GM23338 (cell line): ENCODE results near the gene HACD3. TPM values are rescaled to one million over a fixed set of nuclear protein-coding genes. Genes with fewer than 3 reads are reported as not detected.

Experiments
- ATAC-seq: fragments of 200-7000 bp; cut with Tn5 transposase; 3 replicates; pipeline ENCODE4 v1.9.1; 2020
- DNase-seq: peaks from one replicate; pipeline ENCODE4 v3.0.0-alpha.2; 2015; ENCODE audit warnings: low spot score
- H2AFZ ChIP-seq: fragments of 200-600 bp; sonication (generic); 2 replicates; pipeline ENCODE4 v1.8.0; 2016; ENCODE audit warnings: antibody characterized with exemption, mild to moderate bottlenecking, moderate library complexity
- H3F3A ChIP-seq: fragments of 200-600 bp; sonication (generic); replicated peaks from 2 replicates; pipeline ENCODE4 v1.8.0; 2017; ENCODE audit warnings: antibody characterized with exemption, mixed run types, low read depth
- H3K27ac ChIP-seq: fragments of 200-600 bp; sonication (generic); 2 replicates; pipeline ENCODE4 v1.6.1; 2016; ENCODE audit warnings: low read depth
- H3K27me3 ChIP-seq: fragments of 200-600 bp; sonication (generic); 2 replicates; pipeline ENCODE4 v1.8.0; 2016; ENCODE audit warnings: mild to moderate bottlenecking, mixed run types, moderate library complexity; ENCODE audit not compliant: insufficient read depth
- H3K36me3 ChIP-seq: fragments of 200-600 bp; sonication (generic); 2 replicates; pipeline ENCODE4 v1.8.0; 2016; ENCODE audit warnings: mild to moderate bottlenecking; ENCODE audit not compliant: insufficient read depth
- H3K4me1 ChIP-seq: fragments of 200-600 bp; sonication (generic); 2 replicates; pipeline ENCODE4 v1.8.0; 2016; ENCODE audit warnings: mild to moderate bottlenecking, moderate library complexity; ENCODE audit not compliant: insufficient read depth
- H3K4me2 ChIP-seq: fragments of 200-600 bp; sonication (generic); 2 replicates; pipeline ENCODE4 v1.7.1; 2017; ENCODE audit warnings: mixed run types
- H3K4me3 ChIP-seq: fragments of 200-600 bp; sonication (generic); 2 replicates; pipeline ENCODE4 v1.6.1; 2016; ENCODE audit warnings: mixed run types
- H3K79me2 ChIP-seq: fragments of 200-600 bp; sonication (generic); replicated peaks from 2 replicates; pipeline ENCODE4 v1.8.0; 2017; ENCODE audit warnings: mild to moderate bottlenecking; ENCODE audit not compliant: insufficient read depth
- H3K9me2 ChIP-seq: fragments of 200-600 bp; sonication (generic); 2 replicates; pipeline ENCODE4 v1.8.0; 2017; ENCODE audit not compliant: insufficient read depth
- H4K20me1 ChIP-seq: fragments of 200-600 bp; sonication (generic); replicated peaks from 2 replicates; pipeline ENCODE4 v1.8.0; 2017; ENCODE audit warnings: mild to moderate bottlenecking; ENCODE audit not compliant: insufficient read depth
- H3K27ac Mint-ChIP-seq: 2 replicates; pipeline ENCODE4 v1.8.0; 2020; ENCODE audit warnings: inconsistent platforms, mild to moderate bottlenecking, moderate library complexity, mixed read lengths
- H3K27me3 Mint-ChIP-seq: 3 replicates; pipeline ENCODE4 v1.8.0; 2022; ENCODE audit warnings: low read depth, mild to moderate bottlenecking, moderate library complexity, mixed read lengths, inconsistent platforms; ENCODE audit not compliant: insufficient read depth, poor library complexity
- H3K36me3 Mint-ChIP-seq: 3 replicates; pipeline ENCODE4 v1.8.0; 2021; ENCODE audit warnings: low read depth, mild to moderate bottlenecking, inconsistent platforms, moderate library complexity, mixed read lengths
- H3K4me1 Mint-ChIP-seq: 3 replicates; pipeline ENCODE4 v1.8.0; 2020; ENCODE audit warnings: mild to moderate bottlenecking, inconsistent platforms, mixed read lengths
- H3K4me3 Mint-ChIP-seq: 3 replicates; pipeline ENCODE4 v1.8.0; 2021; ENCODE audit warnings: moderate library complexity, mild to moderate bottlenecking, inconsistent platforms, mixed read lengths
- H3K9me3 Mint-ChIP-seq: 3 replicates; pipeline ENCODE4 v1.8.0; 2020; ENCODE audit warnings: moderate library complexity, mild to moderate bottlenecking, inconsistent platforms, mixed read lengths
- CREB1 ChIP-seq: fragments of 250-450 bp; sonication (Bioruptor Pico); IDR thresholded peaks from 2 replicates; pipeline ENCODE4 v1.5.0; 2020; ENCODE audit warnings: low read depth, mild to moderate bottlenecking, moderate library complexity
- EZH2phosphoT487 ChIP-seq: fragments of 200-600 bp; sonication (generic); IDR thresholded peaks from one replicate; pipeline ENCODE4 v1.8.1; 2018; ENCODE audit warnings: antibody characterized with exemption; ENCODE audit not compliant: unreplicated experiment
- JUNB ChIP-seq: IDR thresholded peaks from one replicate; pipeline ENCODE4 v1.6.1; 2016; ENCODE audit warnings: antibody characterized with exemption; ENCODE audit not compliant: unreplicated experiment
- STAT1 ChIP-seq: IDR thresholded peaks from one replicate; pipeline ENCODE4 v1.6.1; 2016; ENCODE audit warnings: antibody characterized with exemption; ENCODE audit not compliant: unreplicated experiment
- polyA plus RNA-seq: library from polyadenylated mRNA; unstranded; fragments of >200 nt; fragmentation: Nextera tagmentation; extraction: Ambion mirVana; gene quantifications from 2 replicates; pipeline ENCODE4 v1.2.1, GENCODE V29; 2016
- total RNA-seq: library from RNA; depleted of rRNA; stranded (reverse); fragments of >200 nt; shearing (Covaris generic); gene quantifications from 2 replicates; pipeline ENCODE4 v1.2.3, GENCODE V29; 2014
- TF ChIP-seq, protein P1 (sequence below): IDR thresholded peaks from one replicate; pipeline ENCODE4 v1.6.1; 2018; ENCODE audit warnings: antibody characterized with exemption; ENCODE audit not compliant: unreplicated experiment
- TF ChIP-seq, protein P2 (sequence below): fragments of 250-450 bp; sonication (Bioruptor Pico); IDR thresholded peaks from 2 replicates; pipeline ENCODE4 v1.5.0; 2020; ENCODE audit warnings: mild to moderate bottlenecking, moderate library complexity
- TF ChIP-seq, protein P3 (sequence below), 2 experiments: fragments of 200-600 bp in 1 of 2; sonication (generic) in 1 of 2; conservative IDR thresholded peaks; 2 replicates each; pipeline versions ENCODE4 v1.5.1 to v1.6.1; 2016 to 2017; ENCODE audit warnings: antibody characterized with exemption in 2 of 2, low read depth in 2 of 2, mild to moderate bottlenecking in 2 of 2, moderate library complexity in 1 of 2
- TF ChIP-seq, protein P4 (sequence below): IDR thresholded peaks from 2 replicates; pipeline ENCODE4 v1.6.1; 2016; ENCODE audit warnings: antibody characterized with exemption

Gene HACD3
- total and polyA plus RNA-seq, 2 experiments from 2014 or later = 123 to 131 TPM

DNA sequence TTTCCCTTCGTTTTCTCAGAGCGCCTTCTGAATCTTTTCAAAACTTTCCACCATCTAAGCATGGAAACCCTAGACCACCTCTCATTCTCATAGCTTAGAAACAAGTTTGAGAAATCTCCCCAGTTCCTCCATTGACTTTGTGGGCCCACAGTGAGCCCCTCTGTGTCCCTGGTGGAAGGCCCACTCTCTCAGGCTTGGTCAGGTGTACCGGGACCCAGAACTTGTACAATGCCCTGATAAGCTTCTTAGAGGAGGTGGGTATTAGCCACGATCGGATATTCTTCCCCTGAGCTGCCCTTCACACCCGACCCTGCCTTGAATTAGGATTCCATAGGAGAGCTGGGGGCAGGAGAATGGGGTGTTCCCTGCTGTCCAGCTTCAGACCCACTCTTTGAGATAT, 91.4 kb downstream of the HACD3 start, which contains the start of gene SLC24A1 (continued):
- TF ChIP-seq, protein P1, sequence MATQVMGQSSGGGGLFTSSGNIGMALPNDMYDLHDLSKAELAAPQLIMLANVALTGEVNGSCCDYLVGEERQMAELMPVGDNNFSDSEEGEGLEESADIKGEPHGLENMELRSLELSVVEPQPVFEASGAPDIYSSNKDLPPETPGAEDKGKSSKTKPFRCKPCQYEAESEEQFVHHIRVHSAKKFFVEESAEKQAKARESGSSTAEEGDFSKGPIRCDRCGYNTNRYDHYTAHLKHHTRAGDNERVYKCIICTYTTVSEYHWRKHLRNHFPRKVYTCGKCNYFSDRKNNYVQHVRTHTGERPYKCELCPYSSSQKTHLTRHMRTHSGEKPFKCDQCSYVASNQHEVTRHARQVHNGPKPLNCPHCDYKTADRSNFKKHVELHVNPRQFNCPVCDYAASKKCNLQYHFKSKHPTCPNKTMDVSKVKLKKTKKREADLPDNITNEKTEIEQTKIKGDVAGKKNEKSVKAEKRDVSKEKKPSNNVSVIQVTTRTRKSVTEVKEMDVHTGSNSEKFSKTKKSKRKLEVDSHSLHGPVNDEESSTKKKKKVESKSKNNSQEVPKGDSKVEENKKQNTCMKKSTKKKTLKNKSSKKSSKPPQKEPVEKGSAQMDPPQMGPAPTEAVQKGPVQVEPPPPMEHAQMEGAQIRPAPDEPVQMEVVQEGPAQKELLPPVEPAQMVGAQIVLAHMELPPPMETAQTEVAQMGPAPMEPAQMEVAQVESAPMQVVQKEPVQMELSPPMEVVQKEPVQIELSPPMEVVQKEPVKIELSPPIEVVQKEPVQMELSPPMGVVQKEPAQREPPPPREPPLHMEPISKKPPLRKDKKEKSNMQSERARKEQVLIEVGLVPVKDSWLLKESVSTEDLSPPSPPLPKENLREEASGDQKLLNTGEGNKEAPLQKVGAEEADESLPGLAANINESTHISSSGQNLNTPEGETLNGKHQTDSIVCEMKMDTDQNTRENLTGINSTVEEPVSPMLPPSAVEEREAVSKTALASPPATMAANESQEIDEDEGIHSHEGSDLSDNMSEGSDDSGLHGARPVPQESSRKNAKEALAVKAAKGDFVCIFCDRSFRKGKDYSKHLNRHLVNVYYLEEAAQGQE = no peak
- no peak for TF ChIP-seq STAT1
- TF ChIP-seq, protein P2, sequence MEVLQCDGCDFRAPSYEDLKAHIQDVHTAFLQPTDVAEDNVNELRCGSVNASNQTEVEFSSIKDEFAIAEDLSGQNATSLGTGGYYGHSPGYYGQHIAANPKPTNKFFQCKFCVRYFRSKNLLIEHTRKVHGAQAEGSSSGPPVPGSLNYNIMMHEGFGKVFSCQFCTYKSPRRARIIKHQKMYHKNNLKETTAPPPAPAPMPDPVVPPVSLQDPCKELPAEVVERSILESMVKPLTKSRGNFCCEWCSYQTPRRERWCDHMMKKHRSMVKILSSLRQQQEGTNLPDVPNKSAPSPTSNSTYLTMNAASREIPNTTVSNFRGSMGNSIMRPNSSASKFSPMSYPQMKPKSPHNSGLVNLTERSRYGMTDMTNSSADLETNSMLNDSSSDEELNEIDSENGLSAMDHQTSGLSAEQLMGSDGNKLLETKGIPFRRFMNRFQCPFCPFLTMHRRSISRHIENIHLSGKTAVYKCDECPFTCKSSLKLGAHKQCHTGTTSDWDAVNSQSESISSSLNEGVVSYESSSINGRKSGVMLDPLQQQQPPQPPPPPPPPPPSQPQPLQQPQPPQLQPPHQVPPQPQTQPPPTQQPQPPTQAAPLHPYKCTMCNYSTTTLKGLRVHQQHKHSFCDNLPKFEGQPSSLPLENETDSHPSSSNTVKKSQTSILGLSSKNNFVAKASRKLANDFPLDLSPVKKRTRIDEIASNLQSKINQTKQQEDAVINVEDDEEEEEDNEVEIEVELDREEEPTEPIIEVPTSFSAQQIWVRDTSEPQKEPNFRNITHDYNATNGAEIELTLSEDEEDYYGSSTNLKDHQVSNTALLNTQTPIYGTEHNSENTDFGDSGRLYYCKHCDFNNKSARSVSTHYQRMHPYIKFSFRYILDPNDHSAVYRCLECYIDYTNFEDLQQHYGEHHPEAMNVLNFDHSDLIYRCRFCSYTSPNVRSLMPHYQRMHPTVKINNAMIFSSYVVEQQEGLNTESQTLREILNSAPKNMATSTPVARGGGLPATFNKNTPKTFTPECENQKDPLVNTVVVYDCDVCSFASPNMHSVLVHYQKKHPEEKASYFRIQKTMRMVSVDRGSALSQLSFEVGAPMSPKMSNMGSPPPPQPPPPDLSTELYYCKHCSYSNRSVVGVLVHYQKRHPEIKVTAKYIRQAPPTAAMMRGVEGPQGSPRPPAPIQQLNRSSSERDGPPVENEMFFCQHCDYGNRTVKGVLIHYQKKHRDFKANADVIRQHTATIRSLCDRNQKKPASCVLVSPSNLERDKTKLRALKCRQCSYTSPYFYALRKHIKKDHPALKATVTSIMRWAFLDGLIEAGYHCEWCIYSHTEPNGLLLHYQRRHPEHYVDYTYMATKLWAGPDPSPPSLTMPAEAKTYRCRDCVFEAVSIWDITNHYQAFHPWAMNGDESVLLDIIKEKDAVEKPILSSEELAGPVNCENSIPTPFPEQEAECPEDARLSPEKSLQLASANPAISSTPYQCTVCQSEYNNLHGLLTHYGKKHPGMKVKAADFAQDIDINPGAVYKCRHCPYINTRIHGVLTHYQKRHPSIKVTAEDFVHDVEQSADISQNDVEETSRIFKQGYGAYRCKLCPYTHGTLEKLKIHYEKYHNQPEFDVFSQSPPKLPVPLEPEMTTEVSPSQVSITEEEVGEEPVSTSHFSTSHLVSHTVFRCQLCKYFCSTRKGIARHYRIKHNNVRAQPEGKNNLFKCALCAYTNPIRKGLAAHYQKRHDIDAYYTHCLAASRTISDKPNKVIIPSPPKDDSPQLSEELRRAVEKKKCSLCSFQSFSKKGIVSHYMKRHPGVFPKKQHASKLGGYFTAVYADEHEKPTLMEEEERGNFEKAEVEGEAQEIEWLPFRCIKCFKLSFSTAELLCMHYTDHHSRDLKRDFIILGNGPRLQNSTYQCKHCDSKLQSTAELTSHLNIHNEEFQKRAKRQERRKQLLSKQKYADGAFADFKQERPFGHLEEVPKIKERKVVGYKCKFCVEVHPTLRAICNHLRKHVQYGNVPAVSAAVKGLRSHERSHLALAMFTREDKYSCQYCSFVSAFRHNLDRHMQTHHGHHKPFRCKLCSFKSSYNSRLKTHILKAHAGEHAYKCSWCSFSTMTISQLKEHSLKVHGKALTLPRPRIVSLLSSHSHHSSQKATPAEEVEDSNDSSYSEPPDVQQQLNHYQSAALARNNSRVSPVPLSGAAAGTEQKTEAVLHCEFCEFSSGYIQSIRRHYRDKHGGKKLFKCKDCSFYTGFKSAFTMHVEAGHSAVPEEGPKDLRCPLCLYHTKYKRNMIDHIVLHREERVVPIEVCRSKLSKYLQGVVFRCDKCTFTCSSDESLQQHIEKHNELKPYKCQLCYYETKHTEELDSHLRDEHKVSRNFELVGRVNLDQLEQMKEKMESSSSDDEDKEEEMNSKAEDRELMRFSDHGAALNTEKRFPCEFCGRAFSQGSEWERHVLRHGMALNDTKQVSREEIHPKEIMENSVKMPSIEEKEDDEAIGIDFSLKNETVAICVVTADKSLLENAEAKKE (CRISPR knock-in tag) = no peak
- TF ChIP-seq EZH2phosphoT487 = no peak

DNA sequence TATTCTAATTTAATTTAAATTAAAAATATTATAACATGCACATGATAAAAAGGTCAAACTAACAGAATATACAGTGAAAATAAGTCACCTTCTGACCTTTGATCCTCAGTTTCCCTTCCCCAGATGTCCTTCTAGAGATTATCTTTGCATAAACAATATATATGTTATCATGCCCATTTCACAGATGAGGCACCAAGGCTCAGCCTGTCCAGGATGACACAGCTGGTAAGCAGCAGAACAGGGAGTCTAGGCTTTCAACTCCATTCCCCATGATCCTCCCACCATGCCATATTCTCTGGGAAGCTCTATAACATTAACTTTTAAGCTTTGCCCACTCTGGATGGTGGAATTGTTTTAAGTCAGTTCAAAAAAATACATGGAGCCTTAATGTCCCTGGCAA, 92.8 kb downstream of the HACD3 start:
- Histone ChIP-seq H3F3A (no peaks in the 10 kb centered on the region), H3K4me2 (no peak overlapping the region), H3K27ac (no peak overlapping the region), H3K4me3 (no peak overlapping the region), H3K79me2 (no peaks in the 10 kb centered on the region), H3K36me3 (no peaks in the 10 kb centered on the region), H2AFZ (no peak overlapping the region), H3K27me3 (no peaks in the 10 kb centered on the region), H3K4me1 (0 out of 2 replicates have a peak, but pooled peaks cover 5% of the 10 kb centered on the region), H3K9me2 (peaks cover 12% of the 10 kb centered on the region; the same call in 1 of the 2 replicates), H4K20me1 (no peaks in the 10 kb centered on the region)
- Mint-ChIP-seq H3K4me3 (no peak overlapping the region), H3K4me1 (peaks cover 14% of the 10 kb centered on the region), H3K9me3 (no peaks in the 10 kb centered on the region), H3K27ac (no peak overlapping the region), H3K36me3 (no peaks in the 10 kb centered on the region; the same call in 2 of the 3 replicates), H3K27me3 (no peaks in the 10 kb centered on the region)
- DNase-seq (no peak), ATAC-seq (no peak)
- no peak for TF ChIP-seq JUNB
- TF ChIP-seq CREB1 (CRISPR knock-in tag) = no peak
- TF ChIP-seq, protein P1 = no peak
- TF ChIP-seq, protein P3, sequence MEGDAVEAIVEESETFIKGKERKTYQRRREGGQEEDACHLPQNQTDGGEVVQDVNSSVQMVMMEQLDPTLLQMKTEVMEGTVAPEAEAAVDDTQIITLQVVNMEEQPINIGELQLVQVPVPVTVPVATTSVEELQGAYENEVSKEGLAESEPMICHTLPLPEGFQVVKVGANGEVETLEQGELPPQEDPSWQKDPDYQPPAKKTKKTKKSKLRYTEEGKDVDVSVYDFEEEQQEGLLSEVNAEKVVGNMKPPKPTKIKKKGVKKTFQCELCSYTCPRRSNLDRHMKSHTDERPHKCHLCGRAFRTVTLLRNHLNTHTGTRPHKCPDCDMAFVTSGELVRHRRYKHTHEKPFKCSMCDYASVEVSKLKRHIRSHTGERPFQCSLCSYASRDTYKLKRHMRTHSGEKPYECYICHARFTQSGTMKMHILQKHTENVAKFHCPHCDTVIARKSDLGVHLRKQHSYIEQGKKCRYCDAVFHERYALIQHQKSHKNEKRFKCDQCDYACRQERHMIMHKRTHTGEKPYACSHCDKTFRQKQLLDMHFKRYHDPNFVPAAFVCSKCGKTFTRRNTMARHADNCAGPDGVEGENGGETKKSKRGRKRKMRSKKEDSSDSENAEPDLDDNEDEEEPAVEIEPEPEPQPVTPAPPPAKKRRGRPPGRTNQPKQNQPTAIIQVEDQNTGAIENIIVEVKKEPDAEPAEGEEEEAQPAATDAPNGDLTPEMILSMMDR (conservative IDR thresholded peaks at IDR 0.05; ENCODE audit: low read depth in 2 of 2) = no peak
- TF ChIP-seq, protein P4, sequence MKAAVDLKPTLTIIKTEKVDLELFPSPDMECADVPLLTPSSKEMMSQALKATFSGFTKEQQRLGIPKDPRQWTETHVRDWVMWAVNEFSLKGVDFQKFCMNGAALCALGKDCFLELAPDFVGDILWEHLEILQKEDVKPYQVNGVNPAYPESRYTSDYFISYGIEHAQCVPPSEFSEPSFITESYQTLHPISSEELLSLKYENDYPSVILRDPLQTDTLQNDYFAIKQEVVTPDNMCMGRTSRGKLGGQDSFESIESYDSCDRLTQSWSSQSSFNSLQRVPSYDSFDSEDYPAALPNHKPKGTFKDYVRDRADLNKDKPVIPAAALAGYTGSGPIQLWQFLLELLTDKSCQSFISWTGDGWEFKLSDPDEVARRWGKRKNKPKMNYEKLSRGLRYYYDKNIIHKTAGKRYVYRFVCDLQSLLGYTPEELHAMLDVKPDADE = no peak
